ENCODE results near the gene ENOX1.

ENOX1 gene

DNA sequence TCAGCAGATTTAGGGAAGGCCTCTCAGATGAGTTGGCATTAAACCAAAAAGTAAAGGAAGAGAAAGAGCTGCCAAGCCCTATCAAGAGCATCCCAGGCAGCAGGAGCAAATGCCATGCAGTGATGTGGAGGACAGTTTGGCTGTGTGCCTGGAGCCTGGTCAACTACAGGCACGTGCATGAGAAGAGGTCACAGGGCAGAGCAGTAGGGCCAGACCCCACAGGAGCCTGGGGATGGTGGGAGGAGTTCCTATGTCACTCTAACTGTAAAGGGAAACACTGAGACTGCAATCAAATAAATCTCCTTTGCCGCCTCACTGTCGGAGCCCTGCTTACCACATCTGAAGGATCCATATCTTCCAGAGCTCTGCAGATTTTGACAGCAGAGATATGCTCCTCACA, 240.5 kb downstream of the ENOX1 start:
- no peak for DNase-seq (ENCODE audit: low read depth)

DNA sequence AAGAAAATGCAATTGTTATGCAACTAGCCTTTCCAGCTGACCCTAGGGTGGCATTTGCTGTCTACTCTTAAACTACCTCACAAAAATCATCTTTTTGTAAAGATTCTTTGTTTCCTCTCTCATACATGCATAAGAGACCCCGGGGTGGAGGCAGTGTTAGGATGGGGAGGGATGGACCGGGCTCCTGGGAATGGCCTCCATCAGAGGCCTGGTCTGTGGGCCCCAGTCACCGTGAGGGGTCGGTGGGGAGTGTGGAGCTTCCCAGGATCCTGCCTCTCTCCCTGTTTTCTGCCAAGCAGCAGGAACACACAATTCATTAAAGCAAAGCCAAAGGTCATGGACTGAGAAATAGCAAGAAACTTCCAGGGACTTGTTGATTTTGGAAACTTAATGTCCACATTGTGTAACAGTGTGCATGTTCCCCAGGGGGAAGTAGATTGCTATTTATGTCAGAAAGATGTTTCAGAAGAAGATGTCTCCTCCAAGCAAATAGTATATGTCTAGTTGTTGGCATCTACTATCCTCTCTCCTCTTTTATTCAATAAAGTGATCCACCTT, 241.4 kb downstream of the ENOX1 start:
- DNase-seq (ENCODE audit: low read depth): no peak

DNA sequence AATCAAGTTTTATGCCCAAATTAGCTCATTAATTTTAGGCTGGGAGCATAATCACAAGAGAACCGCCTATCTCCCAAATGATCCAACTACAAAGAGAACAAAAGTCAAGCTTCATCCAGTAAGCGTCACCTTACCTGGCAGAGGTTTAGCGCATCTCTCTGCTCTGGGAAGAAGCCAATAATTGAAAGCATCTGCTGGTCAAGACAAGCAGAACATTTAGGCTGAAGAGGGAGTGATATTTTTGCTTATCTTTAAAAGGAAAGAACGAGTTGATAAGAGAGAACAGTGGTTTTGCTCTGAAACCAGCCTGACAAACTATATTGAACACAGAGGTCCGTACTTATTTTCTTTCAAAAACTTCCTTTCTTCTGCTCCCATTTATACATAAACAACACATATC, 242.1 kb downstream of the ENOX1 start:
- no peak for DNase-seq (ENCODE audit: low read depth)

- no peak for DNase-seq (ENCODE audit: low read depth)
These were observed 242.8 kb downstream of the ENOX1 start for GRCh38 chr13:43544011-43544410.

- DNase-seq (ENCODE audit: low read depth): no peak
These were observed 243.4 kb downstream of the ENOX1 start for GRCh38 chr13:43543331-43543730.

DNA sequence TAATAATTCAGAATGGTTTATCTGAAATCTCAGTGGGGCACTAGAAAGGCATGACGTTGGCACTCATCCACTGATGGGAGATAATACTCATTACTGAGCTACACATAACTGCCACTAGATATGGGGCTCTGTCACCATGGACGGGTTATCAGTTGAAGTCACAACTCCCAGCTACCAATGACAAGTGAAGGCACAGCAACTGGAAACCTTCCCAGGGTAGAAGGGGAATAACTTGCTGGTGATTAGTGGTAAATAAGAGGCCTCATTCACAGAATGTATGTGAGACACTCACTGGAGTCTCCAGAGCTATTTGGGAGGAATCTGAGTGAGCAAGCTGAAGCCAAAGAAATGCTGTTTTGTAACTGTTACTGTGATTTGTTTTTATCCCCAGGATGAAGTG, 249.6 kb downstream of the ENOX1 start:
- no peak for DNase-seq (ENCODE audit: low read depth)

DNA sequence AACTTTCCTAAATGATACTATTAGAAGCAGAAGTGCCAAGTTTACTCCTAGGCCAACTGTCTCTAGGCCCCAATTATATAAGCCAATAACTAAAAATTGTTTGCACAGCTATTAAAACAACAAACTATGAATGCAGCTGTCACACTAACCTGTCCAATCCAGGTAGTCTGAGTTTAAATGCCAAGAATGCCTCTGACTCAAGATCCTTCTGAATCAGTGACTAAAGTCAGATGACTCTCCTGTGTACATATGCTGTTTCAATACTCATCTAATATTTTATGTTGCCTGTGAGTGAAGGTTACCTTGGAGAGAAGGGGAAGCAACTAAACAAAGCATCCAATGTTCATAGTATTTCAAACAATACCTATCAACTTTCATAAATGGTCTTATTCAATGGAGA, 257.0 kb downstream of the ENOX1 start:
- no peak for DNase-seq (ENCODE audit: low read depth)

DNA sequence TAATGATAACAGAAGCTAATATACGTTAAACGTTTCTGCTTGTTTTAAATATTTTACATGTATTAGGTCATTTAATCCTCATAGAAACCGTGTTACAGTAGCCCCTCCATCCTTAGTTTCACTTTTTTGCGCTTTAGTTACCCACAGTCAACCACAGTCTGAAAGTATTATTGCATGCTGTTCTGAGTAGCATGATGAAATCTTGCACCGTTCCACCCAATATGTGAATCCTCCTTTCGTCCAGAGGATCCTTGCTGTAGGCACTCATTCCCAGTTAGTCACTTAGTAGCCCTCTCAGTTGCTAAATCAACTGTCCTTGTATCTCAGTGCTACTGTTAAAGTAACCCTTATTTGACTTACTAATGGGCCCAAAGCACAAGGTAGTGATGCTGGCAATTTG, 257.8 kb downstream of the ENOX1 start:
- no peak for DNase-seq (ENCODE audit: low read depth)

DNA sequence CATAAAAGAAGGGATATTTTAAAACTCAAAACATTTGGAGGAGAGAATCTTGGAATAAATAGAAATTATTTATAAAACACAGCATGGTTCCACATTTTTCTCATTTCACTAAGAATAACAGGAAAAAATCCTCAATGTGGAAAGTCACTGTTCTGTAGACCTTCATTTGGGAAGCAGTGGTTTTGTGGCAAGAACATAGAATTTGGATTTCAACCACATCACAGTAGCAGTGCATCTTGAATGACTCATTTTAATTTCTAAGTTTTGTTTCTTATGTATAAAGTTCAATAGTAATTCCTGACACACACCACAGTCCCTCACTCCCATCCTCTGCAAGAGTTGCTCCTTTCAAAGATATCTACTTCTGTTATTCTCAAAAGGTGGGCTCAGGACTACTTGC, 264.0 kb downstream of the ENOX1 start:
- DNase-seq (ENCODE audit: low read depth): no peak

DNA sequence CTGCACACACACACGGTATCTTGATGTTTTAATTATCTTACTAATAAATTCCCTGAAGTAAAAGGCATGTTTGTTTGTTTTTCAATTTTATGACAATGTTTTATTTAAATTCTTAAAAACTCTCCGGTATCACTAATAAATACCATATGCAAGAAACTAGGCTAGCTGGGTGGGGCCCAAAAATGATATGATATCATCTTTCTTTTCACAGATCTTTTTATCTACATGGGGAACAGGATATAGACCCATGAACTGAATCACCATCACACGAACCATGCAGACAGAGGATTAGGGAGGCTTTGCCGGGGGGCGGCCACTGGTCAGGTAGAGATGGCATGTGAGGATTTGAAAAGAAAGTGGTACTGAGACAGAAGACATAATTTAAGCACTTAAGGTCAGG, 266.4 kb downstream of the ENOX1 start:
- no peak for DNase-seq (ENCODE audit: low read depth)

DNA sequence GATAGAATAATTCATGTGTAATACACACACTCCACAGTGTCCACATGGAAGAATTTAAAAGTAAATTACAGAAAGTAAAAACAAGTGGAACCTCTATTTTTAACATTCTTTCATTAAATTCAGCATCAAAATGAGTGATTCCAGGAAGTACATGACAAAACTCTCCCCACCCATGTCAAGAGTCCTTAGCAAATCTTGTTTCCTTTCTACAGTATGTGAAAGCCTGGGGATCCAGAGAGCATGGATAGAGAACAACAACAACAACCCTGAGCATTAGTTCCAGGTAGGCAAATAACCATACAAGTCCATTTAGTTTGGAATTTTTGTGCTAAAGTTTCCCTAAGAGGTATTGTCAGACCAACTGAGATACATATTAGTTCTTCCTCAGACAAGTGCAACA, 267.9 kb downstream of the ENOX1 start:
- no peak for DNase-seq (ENCODE audit: low read depth)

GRCh38 chr13:43516401-43516833, 270.4 kb downstream of the ENOX1 start:
- DNase-seq (ENCODE audit: low read depth): no peak

- DNase-seq (ENCODE audit: low read depth): no peak
These were observed 271.2 kb downstream of the ENOX1 start for GRCh38 chr13:43515531-43515930.

- DNase-seq (ENCODE audit: low read depth): no peak
These were observed 272.5 kb downstream of the ENOX1 start for GRCh38 chr13:43514311-43514710.

GRCh38 chr13:43512221-43512620, 274.6 kb downstream of the ENOX1 start:
- no peak for DNase-seq (ENCODE audit: low read depth)

- DNase-seq (ENCODE audit: low read depth): no peak
These were observed 275.5 kb downstream of the ENOX1 start for GRCh38 chr13:43510956-43511901.

GRCh38 chr13:43495732-43496131, 291.0 kb downstream of the ENOX1 start:
- DNase-seq (ENCODE audit: low read depth): no peak

DNA sequence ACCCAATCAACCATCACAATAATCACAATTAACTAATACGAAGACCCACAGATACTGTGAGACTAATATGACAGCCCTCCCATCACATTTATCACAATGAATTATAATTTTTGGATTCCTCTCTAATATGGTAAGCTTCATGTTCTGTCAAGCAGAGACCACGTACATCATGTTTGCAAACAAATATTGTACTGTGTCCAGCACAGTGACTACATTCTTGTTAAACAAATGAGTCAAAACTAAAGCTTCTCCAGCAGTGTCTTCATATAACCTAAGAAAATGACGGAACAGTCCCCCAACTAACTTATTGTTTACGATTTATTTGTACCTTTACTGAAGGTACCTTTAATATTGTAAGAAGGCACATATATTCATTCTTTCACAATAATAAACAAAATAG, 292.6 kb downstream of the ENOX1 start:
- DNase-seq (ENCODE audit: low read depth): no peak

DNA sequence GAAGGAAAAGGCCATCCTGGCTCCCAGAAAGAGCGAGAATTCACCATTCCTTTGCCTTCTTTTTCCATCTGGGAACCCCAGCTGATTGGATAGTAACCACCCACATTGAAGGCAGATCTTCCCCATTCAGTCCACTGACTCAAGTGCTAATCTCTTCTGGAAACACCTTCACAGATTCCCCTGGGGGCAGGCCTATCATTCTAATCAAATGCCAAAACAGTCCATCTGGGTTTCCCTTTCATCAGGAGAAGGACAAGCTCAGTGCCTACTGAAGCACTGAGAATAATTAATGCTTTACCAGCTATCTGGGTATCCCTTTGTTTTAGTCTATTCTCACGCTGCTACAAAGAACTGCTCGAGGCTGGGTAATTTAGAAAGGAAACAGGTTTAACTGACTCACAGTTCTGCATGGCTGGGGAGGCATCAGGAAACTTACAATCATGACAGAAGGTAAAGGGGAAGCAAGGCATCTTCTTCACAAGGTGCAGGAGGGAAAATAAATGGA, 293.2 kb downstream of the ENOX1 start:
- no peak for DNase-seq (ENCODE audit: low read depth)

GRCh38 chr13:43492745-43493144, 294.0 kb downstream of the ENOX1 start:
- no peak for DNase-seq (ENCODE audit: low read depth)

GRCh38 chr13:43492311-43492710, 294.5 kb downstream of the ENOX1 start:
- no peak for DNase-seq (ENCODE audit: low read depth)

DNA sequence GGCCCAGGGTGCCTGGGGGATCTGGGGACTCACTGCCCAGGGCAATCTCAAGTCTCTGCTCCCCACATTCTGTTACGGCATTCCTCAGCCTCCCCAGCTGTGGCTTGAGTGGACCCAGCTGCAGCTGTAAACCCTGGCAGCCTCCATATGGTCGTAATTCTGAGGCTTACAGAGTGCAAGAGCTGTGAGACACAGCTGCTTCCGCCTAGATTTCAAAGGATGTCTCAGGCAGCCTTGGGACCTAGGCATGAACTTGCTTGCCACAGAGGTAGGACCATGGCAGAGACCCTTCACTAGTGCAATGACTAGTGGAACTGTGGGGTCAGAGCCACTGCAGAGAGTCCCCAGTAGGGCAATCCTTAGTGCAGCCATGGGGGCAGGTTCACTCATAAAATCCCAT, 297.5 kb downstream of the ENOX1 start:
- DNase-seq (ENCODE audit: low read depth): no peak

- DNase-seq (ENCODE audit: low read depth): no peak
These were observed 298.9 kb downstream of the ENOX1 start for GRCh38 chr13:43487885-43488284.

Measured in T follicular helper cell (primary cell).